ENCODE measurements around the gene ASCC1.

DNA sequence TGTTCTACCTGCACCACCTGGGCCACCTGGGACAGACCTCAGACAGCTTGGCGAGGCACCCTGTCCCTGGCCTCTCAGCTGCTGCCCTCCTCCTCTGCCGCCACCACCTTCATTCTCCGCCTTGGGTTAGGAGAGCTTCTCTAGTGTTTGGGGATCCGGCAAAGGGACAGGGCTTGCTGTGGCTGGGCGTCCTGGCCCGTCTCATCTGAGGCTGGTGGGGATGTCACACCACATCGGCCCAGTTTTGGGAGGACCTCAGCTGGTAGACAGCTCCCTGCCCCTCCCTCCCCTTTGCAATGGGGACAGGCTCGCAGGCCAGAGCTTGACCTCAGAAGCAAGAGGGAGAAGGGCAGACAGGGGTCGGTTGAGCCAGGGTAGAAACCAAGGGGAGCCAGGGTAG lies 154.1 kb downstream of the ASCC1 start:
- no peak for TF ChIP-seq CTCF (conservative IDR thresholded peaks at IDR 0.05; ENCODE audit: low read depth, low read length)
- TF ChIP-seq MAFK (IDR thresholded peaks at IDR 0.05; ENCODE audit: low read depth, low read length): no peak
- TF ChIP-seq CHD1 (IDR thresholded peaks at IDR 0.05; ENCODE audit: low read depth, low read length): no peak
- TF ChIP-seq POLR2A (IDR thresholded peaks at IDR 0.05; ENCODE audit: low read depth, low read length): no peak

All from IMR-90 (cell line).